Esophagus muscularis mucosa (tissue), 4 donors: ENCODE data around the gene AK4. TPM values are rescaled to one million over a fixed set of nuclear protein-coding genes. Genes with fewer than 3 reads are reported as not detected.

Experiments used
- DNase-seq: peaks from one replicate; pipeline ENCODE4 v3.0.0-alpha.2; 2017; ENCODE audit errors: extremely low spot score
- H3K27ac ChIP-seq, 4 donors: fragments of 200-600 bp; sonication (generic); replicated peaks in 1 of 4; 1 replicate in 3 of 4; 2 replicates in 1 of 4; pipeline ENCODE4 v1.5.1; 2016 to 2019; ENCODE audit warnings: mild to moderate bottlenecking in 1 of 4
- H3K27me3 ChIP-seq, 4 donors: fragments of 200-600 bp; sonication (generic); one replicate each; pipeline versions ENCODE4 v1.5.1 to v1.6.0; 2016 to 2019
- H3K36me3 ChIP-seq, 4 donors: fragments of 200-600 bp; sonication (generic); one replicate each; pipeline ENCODE4 v1.5.1; 2016 to 2019
- H3K4me1 ChIP-seq, 4 donors: fragments of 200-600 bp; sonication (generic); one replicate each; pipeline ENCODE4 v1.5.1; 2016 to 2019
- H3K4me3 ChIP-seq, 4 donors: fragments of 200-600 bp; sonication (generic); 1 replicate in 2 of 4; 2 replicates in 2 of 4; pipeline ENCODE4 v1.5.1; 2016 to 2019; ENCODE audit warnings: mild to moderate bottlenecking in 4 of 4, moderate library complexity in 1 of 4
- H3K9me3 ChIP-seq, 4 donors: fragments of 200-600 bp; sonication (generic); 1 replicate in 3 of 4; 2 replicates in 1 of 4; pipeline ENCODE4 v1.5.1; 2016 to 2019
- CTCF ChIP-seq, 3 experiments: fragments of 200-600 bp in 2 of 3; fragments of 450-650 bp in 1 of 3; sonication (generic) in 2 of 3; IDR thresholded peaks; one replicate each; pipeline ENCODE4 v1.5.1; 2017 to 2019; ENCODE audit warnings: antibody characterized with exemption in 3 of 3, mild to moderate bottlenecking in 2 of 3, moderate library complexity in 1 of 3
- EP300 ChIP-seq: sonication (generic); formaldehyde crosslinking; IDR thresholded peaks from one replicate; pipeline ENCODE4 v1.6.1; 2017; ENCODE audit warnings: antibody characterized with exemption
- POLR2A ChIP-seq: fragments of 450-650 bp; IDR thresholded peaks from one replicate; pipeline ENCODE4 v1.6.1; 2017; ENCODE audit warnings: antibody characterized with exemption, moderate library complexity, mild to moderate bottlenecking, low read depth
- POLR2AphosphoS5 ChIP-seq, 2 donors: sonication (generic); formaldehyde crosslinking; IDR thresholded peaks; one replicate each; pipeline ENCODE4 v1.6.1; 2017; ENCODE audit warnings: antibody characterized with exemption in 2 of 2
- WGBS: methylation state at CpG from one replicate; pipeline ENCODE4 v1.1.5; 2018; 5-methylcytosine and 5-hydroxymethylcytosine counted together
- intact Hi-C: fragments of 100-400 bp; cut with DNase I; formaldehyde crosslinking; loops from one replicate; pipeline ENCODE4 v1.15.1; 2023
- total RNA-seq, 4 donors: library from RNA; depleted of rRNA; stranded (reverse); fragments of >200 nt; gene quantifications; one replicate each; pipeline versions ENCODE4 v1.1.0 to v1.2.1, GENCODE V29; 2016

AK4 gene
- total RNA-seq, 4 donors from 2014 or later, result 41.1 to 66.0 (median 51.2) TPM

DNA sequence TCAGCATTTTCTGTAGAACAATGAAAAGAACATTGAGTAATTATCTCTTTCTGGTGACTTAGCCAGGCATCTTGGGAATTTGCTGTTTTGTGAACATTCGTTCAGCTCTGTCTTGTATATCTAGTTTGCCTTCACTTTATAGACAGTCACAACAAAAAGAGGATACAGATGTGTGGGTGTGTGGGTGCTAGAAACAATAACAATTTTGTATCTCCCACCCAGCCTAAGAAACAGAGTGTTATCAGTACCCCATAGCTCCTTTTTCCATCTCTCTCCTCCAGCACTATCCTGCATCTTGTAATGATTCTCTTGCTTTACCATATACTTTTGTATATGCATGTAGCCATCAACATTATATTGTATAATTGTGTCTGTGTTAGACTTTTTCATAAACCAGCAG, 33.0 kb downstream of the AK4 start:
- no peak for DNase-seq
- H3K9me3 ChIP-seq, result no peaks in the 10 kb centered on the region
- H3K27me3 ChIP-seq, result no peaks in the 10 kb centered on the region
- H3K4me3 ChIP-seq, result no peak overlapping the region
- TF ChIP-seq CTCF (IDR thresholded peaks at IDR 0.05) (no peak), EP300 (no peak), POLR2AphosphoS5 (IDR thresholded peaks at IDR 0.05) (no peak), POLR2A (no peak)
- peaks cover 29 to 52% (median 41%) of the 10 kb centered on the region in 4 donors for H3K4me1 ChIP-seq
- H3K36me3 ChIP-seq, result no peaks in the 10 kb centered on the region
- intact Hi-C loops, result no loop called here
- no peak overlapping the region for H3K27ac ChIP-seq
- 50% methylated on average over 1 of the region's 1 CpG for WGBS

DNA sequence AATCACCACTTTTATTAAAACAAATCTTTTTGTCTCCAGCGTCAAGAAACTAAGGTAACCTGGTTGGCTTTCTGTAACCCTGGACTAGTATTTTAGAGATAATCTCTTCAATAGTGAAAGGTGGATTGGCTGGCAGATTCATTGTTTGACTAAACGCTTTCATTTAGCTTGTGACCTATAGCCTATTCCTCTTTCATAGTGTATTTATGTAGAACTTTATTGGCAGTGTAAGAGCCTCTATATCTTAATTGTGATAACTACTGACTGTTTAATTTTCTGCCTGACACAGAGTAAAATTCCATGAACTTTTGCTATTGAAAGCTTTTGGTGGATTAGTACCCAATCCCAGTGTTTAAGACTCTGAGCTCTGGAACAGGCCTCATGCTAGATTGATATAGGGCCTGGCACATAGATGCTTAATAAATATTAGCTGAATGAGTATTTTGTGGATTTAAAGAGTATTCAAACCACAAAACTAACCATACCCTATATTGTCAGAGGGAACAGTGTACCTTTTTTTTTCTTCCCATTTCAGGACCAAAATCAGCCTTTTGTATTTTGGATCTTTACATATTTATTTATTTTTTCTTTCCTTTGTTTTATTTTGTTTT, 34.8 kb downstream of the AK4 start:
- H3K27ac ChIP-seq, result no peak overlapping the region
- TF ChIP-seq EP300 (no peak), CTCF (IDR thresholded peaks at IDR 0.05) (no peak), POLR2A (no peak), POLR2AphosphoS5 (IDR thresholded peaks at IDR 0.05) (no peak)
- H3K9me3 ChIP-seq, result no peaks in the 10 kb centered on the region
- no peak for DNase-seq
- WGBS, result 42% methylated on average over 2 of the region's 2 CpGs
- no peaks in the 10 kb centered on the region for H3K36me3 ChIP-seq
- no peak overlapping the region for H3K4me3 ChIP-seq
- H3K27me3 ChIP-seq, result no peaks in the 10 kb centered on the region
- H3K4me1 ChIP-seq, result peaks cover 11 to 34% (median 24%) of the 10 kb centered on the region in 4 donors
- intact Hi-C loops, result no loop called here

DNA sequence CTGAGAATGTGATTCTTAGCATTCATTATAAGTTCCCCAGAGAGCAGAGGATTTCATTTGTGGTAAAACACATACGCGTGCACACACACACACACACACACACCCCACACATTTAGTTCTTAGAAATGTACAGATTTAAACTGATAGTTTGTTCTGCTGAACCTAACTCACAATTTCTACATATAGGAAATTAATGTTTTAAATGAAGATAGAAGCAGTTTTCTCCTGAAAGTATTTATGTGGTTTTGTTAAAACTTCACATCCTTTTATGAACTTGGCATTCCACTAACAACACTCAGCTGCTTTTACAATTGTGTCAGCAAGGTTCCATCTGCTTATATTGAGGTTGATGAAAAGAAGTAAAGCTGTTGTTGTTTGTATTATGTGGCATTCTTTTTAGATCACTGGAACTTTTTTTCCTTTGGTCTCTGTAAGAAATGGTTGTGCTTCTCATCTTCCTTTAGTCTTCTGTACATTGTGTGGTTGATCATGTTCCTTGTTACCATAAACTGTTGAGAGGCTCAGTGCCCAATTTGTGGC, 41.6 kb downstream of the AK4 start:
- no peak for TF ChIP-seq CTCF (IDR thresholded peaks at IDR 0.05)
- no peak for TF ChIP-seq EP300
- Histone ChIP-seq H3K4me1 (peaks cover 0 to 12% (median 0%) of the 10 kb centered on the region in 4 donors), H3K27me3 (no peaks in the 10 kb centered on the region), H3K36me3 (peaks cover 0 to 35% (median 3%) of the 10 kb centered on the region in 4 donors), H3K4me3 (no peak overlapping the region), H3K9me3 (no peaks in the 10 kb centered on the region), H3K27ac (no peak overlapping the region)
- DNase-seq, result no peak
- intact Hi-C loops, result no loop called here
- WGBS, result 95% methylated on average over 2 of the region's 2 CpGs

DNA sequence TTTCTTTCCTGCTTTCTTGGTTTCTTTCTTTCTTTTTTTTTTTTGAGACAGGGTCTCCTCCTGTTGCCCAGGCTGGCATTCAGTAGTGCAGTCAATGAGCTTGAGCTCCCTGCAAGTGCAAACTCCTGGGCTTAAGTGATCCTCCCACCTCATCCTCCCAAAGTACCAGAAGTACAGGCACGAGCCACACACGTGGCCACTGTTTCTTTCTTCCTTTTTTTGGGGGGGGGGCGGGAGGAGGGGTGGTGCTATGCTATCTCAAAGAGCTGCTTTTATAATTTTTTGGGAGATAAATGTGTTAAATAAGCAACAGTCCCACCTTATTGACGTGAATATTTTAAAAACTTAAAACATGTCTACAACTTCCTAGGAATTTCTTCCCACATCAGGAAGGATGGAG, 42.2 kb downstream of the AK4 start:
- no peaks in the 10 kb centered on the region for H3K27me3 ChIP-seq
- peaks cover 0 to 8% (median under 1%) of the 10 kb centered on the region in 4 donors for H3K4me1 ChIP-seq
- DNase-seq, result no peak
- TF ChIP-seq EP300 (no peak), POLR2A (no peak), CTCF (IDR thresholded peaks at IDR 0.05) (no peak), POLR2AphosphoS5 (IDR thresholded peaks at IDR 0.05) (no peak)
- WGBS, result 77% methylated on average over 4 of the region's 4 CpGs
- intact Hi-C loops, result no loop called here
- no peak overlapping the region for H3K4me3 ChIP-seq
- H3K9me3 ChIP-seq, result no peaks in the 10 kb centered on the region
- H3K36me3 ChIP-seq, result peaks cover 0 to 36% (median 3%) of the 10 kb centered on the region in 4 donors
- H3K27ac ChIP-seq, result no peak overlapping the region
